ENCODE data around the gene BMPR1B. TPM values are rescaled to one million over a fixed set of nuclear protein-coding genes. Genes with fewer than 3 reads are reported as not detected.
A peak's percentile ranks its signal among the peaks of the same experiment; 100 is the strongest.

BMPR1B gene
- total and polyA plus RNA-seq, 2 of the 4 experiments (the other 2 are of a cell fraction) = 0.24 to 0.90 TPM

DNA sequence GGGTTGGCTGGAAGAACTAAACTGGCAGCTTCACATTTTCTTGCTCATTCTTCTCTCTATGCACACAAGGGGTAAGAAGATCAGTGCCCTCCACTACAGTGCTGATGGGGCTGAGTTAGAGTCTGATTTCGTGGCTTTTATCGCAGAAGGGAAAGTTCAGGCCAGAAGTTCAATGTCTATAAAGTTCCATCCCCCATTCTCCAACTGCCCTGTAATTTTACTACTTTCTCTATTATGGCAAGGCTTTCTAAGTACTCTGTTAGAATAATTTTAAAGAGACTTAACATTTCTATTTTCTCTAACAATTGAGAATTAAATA lies 293.9 kb downstream of the BMPR1B start:
- no CpG with 5 or more reads among the region's 2 CpGs for WGBS, 2 experiments (ENCODE audit: extremely low coverage in 2 of 2, insufficient read length in 1 of 2)
- no peaks in the 10 kb centered on the region for H3K27me3 ChIP-seq (ENCODE audit: control insufficient read depth, insufficient read depth, low read length)
- dilution Hi-C loops (cut with HindIII; ENCODE audit: low sequenced_read_pairs, unreplicated experiment) (no loop called here), in situ Hi-C loops (cut with MboI; ENCODE audit: low sequenced_read_pairs) (no loop called here), intact Hi-C loops (cut with micrococcal nuclease) (no loop called here)
- H4K20me1 ChIP-seq (ENCODE audit: insufficient read depth, low read length) = no peaks in the 10 kb centered on the region
- TF ChIP-seq FOS (IDR thresholded peaks at IDR 0.05; ENCODE audit: low read depth, low read length) = no peak
- TF ChIP-seq POLR2A (IDR thresholded peaks at IDR 0.05; ENCODE audit: low read depth, low read length) = no peak
- no peak for TF ChIP-seq RAD21 (IDR thresholded peaks at IDR 0.05; ENCODE audit: low read length)
- TF ChIP-seq, protein P1, sequence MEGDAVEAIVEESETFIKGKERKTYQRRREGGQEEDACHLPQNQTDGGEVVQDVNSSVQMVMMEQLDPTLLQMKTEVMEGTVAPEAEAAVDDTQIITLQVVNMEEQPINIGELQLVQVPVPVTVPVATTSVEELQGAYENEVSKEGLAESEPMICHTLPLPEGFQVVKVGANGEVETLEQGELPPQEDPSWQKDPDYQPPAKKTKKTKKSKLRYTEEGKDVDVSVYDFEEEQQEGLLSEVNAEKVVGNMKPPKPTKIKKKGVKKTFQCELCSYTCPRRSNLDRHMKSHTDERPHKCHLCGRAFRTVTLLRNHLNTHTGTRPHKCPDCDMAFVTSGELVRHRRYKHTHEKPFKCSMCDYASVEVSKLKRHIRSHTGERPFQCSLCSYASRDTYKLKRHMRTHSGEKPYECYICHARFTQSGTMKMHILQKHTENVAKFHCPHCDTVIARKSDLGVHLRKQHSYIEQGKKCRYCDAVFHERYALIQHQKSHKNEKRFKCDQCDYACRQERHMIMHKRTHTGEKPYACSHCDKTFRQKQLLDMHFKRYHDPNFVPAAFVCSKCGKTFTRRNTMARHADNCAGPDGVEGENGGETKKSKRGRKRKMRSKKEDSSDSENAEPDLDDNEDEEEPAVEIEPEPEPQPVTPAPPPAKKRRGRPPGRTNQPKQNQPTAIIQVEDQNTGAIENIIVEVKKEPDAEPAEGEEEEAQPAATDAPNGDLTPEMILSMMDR (conservative IDR thresholded peaks at IDR 0.05; ENCODE audit: low read depth, low read length) = no peak
- TF ChIP-seq CHD1 (IDR thresholded peaks at IDR 0.05; ENCODE audit: low read depth, low read length) = no peak
- no peak for TF ChIP-seq MAFK (IDR thresholded peaks at IDR 0.05; ENCODE audit: low read depth, low read length)
- no peak for TF ChIP-seq BHLHE40 (IDR thresholded peaks at IDR 0.05; ENCODE audit: low read depth, low read length)
- no peak for TF ChIP-seq RFX5 (IDR thresholded peaks at IDR 0.05; ENCODE audit: low read depth, low read length)
- no peak for TF ChIP-seq ELK1 (IDR thresholded peaks at IDR 0.05; ENCODE audit: borderline replicate concordance, low read depth, low read length)
- TF ChIP-seq MAZ (IDR thresholded peaks at IDR 0.05; ENCODE audit: borderline replicate concordance, low read depth, low read length) = no peak
- no peak for TF ChIP-seq SMC3 (IDR thresholded peaks at IDR 0.05; ENCODE audit: low read depth, low read length)
- TF ChIP-seq NFE2L2 (IDR thresholded peaks at IDR 0.05; ENCODE audit: low read depth, low read length) = no peak
- no peak for TF ChIP-seq MXI1 (IDR thresholded peaks at IDR 0.05; ENCODE audit: borderline replicate concordance, low read depth, low read length)
- CTCF ChIA-PET = no interaction called here
- no peaks in the 10 kb centered on the region for H3K9me3 ChIP-seq (ENCODE audit: control insufficient read depth, insufficient read depth, low read length)
- H3K18ac ChIP-seq (ENCODE audit: low read depth, low read length) = no peak overlapping the region
- peak overlapping the region; percentile 73 for H3K23ac ChIP-seq (ENCODE audit: low read depth, low read length)
- no peak overlapping the region for H4K5ac ChIP-seq (ENCODE audit: low read depth, low read length)
- peak overlapping the region; percentile 26; the same call in 1 of the 2 replicates for H3K4me2 ChIP-seq (ENCODE audit: low read depth, low read length)
- no peak overlapping the region for H3K27ac ChIP-seq (ENCODE audit: insufficient read depth, low read length)
- ATAC-seq (ENCODE audit: low read depth) (no peak), DNase-seq (no peak)
- H2AFZ ChIP-seq (replicated peaks; ENCODE audit: low read length, poor library complexity) = peak overlapping the region; percentile 68
- BruUV-seq (replicated peaks) = no TSS peak
- H2BK20ac ChIP-seq (ENCODE audit: low read depth, low read length) = no peak overlapping the region
- no peak overlapping the region for H3K4me3 ChIP-seq (ENCODE audit: insufficient read depth, low read depth, low read length)
- H2BK15ac ChIP-seq (ENCODE audit: low read depth, low read length) = no peak overlapping the region
- no peak overlapping the region for H4K8ac ChIP-seq (ENCODE audit: low read depth in 2 of 2, low read length in 2 of 2)
- H2BK5ac ChIP-seq (ENCODE audit: low read depth, low read length, poor library complexity, severe bottlenecking) = no peak overlapping the region
- H3K9ac ChIP-seq (ENCODE audit: low read depth, low read length) = no peak overlapping the region
- H4K91ac ChIP-seq (ENCODE audit: insufficient read depth, low read depth, low read length) = no peak overlapping the region
- no peak overlapping the region for H2BK120ac ChIP-seq (ENCODE audit: low read depth, low read length)
- H2AK9ac ChIP-seq (replicated peaks; ENCODE audit: low read depth, low read length, poor library complexity) = no peak overlapping the region
- no peaks in the 10 kb centered on the region for H3K9me1 ChIP-seq (ENCODE audit: insufficient read depth, low read length)
- no peak overlapping the region for H3K14ac ChIP-seq (replicated peaks; ENCODE audit: low read depth, low read length)
- H2AK5ac ChIP-seq (ENCODE audit: low read depth, low read length) = no peak overlapping the region
- POLR2A ChIA-PET (ENCODE audit: unreplicated experiment) = no interaction called here
- H3K79me1 ChIP-seq (ENCODE audit: low read depth in 1 of 2, low read length in 2 of 2) = no peaks in the 10 kb centered on the region
- no peaks in the 10 kb centered on the region for H3K36me3 ChIP-seq (ENCODE audit: control insufficient read depth, insufficient read depth, low read length)
- H3K4me1 ChIP-seq (ENCODE audit: control insufficient read depth, insufficient read depth, low read length) = no peaks in the 10 kb centered on the region
- H3K56ac ChIP-seq (ENCODE audit: extremely low read depth, insufficient read depth, low read length) = no peak overlapping the region
- no peak overlapping the region for H3K4ac ChIP-seq (ENCODE audit: low read depth, low read length)

All from IMR-90 (cell line).